GM18517 (cell line): ENCODE measurements around the gene SPPL2C.

Experiments used
- ATAC-seq: cut with Tn5 transposase; IDR thresholded peaks from one replicate; pipeline ENCODE4 v1.9.1; 2021; ENCODE audit warnings: mild to moderate bottlenecking, moderate library complexity; ENCODE audit not compliant: unreplicated experiment

The SPPL2C gene, protein sequence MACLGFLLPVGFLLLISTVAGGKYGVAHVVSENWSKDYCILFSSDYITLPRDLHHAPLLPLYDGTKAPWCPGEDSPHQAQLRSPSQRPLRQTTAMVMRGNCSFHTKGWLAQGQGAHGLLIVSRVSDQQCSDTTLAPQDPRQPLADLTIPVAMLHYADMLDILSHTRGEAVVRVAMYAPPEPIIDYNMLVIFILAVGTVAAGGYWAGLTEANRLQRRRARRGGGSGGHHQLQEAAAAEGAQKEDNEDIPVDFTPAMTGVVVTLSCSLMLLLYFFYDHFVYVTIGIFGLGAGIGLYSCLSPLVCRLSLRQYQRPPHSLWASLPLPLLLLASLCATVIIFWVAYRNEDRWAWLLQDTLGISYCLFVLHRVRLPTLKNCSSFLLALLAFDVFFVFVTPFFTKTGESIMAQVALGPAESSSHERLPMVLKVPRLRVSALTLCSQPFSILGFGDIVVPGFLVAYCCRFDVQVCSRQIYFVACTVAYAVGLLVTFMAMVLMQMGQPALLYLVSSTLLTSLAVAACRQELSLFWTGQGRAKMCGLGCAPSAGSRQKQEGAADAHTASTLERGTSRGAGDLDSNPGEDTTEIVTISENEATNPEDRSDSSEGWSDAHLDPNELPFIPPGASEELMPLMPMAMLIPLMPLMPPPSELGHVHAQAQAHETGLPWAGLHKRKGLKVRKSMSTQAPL

DNA sequence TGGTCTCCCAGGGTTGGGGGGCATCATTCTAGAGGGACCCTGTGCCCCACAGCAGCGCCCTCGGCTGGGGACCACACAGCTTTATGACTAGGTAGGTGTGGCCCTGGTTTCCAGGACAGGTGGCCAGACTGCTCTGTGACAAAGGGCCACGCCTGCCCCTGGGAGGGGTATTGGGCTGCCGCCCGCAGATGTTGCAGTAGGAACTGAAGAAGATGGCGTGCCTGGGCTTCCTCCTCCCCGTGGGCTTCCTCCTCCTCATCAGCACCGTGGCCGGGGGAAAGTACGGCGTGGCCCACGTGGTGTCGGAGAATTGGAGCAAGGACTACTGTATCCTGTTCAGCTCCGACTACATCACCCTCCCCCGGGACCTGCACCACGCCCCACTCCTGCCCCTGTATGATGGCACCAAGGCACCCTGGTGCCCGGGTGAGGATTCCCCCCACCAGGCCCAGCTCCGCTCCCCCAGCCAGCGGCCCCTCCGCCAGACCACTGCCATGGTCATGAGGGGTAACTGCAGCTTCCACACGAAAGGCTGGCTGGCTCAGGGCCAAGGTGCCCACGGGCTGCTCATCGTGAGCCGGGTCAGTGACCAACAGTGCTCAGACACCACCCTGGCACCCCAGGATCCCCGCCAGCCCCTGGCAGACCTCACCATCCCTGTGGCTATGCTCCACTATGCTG lies at the start of gene SPPL2C:
Gene SPPL2C (plus strand): TSS at position 187 of the 681 bp plus-strand sequence. CDS start 26 bp downstream, at position 213.
- no peak for ATAC-seq

- ATAC-seq, result no peak
Observed at GRCh38 chr17:45800816-45801215, 43.9 kb upstream of the SPPL2C start.

- ATAC-seq, result no peak
Observed at GRCh38 chr17:45801421-45801820, 43.3 kb upstream of the SPPL2C start.

DNA sequence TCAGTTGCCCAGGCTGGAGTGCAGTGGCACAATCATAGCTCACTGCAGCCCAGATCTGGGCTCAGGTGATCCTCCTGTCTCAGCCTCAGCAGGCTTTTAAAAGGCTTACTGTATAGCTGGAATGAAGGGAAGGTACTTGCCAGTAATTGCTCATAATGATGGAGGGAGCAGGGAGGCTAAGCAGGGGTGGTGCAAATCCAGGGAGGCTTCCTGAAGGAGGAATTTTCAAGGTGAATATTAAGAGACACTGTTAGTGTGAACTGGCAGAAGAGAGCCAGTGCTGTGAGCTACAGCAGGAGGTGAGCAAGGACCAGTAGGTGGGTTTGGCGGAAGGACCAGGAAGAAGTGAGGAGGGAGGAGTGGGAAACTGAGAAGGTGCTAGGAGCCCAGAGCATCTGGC lies 35.8 kb upstream of the SPPL2C start:
- ATAC-seq, result no peak

- no peak for ATAC-seq
Observed at GRCh38 chr17:45809499-45809898, 35.2 kb upstream of the SPPL2C start.

DNA sequence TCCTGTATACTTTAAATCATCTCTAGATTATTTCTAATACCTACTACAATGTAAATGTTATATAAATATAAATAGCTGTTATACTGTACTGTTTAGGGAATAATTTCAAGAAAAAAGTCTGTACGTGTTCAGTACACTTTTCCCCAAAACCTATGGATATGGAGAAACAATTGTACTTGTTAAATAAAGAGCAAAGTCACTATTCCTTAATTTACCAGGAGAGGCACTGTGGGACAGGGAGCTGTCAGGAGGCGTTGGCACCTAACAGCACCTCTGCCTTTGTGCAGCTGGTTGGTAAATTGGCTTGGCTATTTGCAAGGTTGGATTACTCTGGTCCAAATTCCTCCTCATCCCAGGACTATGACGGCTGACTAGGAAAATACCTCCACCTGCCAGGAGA lies 32.6 kb upstream of the SPPL2C start:
- no peak for ATAC-seq

DNA sequence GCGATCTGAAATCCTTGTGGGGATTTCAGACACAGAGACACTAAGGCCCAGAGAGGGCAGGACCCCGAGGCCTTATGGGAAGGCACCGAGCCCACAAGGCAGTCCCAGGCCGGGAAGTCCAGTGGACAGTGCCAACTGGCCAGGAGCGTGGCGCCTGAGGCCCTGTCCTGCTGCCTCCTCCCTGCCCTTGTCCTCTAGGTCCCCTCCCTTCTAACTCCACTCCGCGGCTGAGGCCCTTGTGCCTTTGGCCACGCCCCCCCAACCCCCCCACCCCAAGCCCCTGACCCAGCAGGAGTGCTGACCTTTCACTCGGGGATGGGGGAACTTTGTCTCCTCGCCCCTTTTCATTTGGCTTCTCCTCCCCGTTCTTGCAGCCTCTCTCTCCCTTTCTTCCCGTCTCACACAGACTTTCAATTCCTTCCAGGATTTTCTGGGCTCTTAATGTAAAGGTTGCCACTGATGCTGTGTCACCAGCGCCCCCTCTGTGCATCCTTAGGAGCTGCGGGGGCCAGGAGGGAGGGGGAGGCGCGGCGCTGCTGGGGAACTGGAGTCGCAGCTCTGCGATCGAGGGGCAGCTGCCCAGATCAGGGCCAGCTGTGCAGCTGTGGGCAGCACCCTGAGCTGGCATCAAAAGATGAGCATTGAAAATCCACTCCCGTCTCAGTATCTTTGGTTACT lies 31.5 kb upstream of the SPPL2C start:
- ATAC-seq, result no peak

GRCh38 chr17:45814622-45815606 lies 29.8 kb upstream of the SPPL2C start:
- no peak for ATAC-seq

- no peak for ATAC-seq
Observed at GRCh38 chr17:45815752-45816151, 28.9 kb upstream of the SPPL2C start.

GRCh38 chr17:45818041-45818440 lies 26.6 kb upstream of the SPPL2C start:
- no peak for ATAC-seq

GRCh38 chr17:45818699-45819098 lies 26.0 kb upstream of the SPPL2C start:
- no peak for ATAC-seq

DNA sequence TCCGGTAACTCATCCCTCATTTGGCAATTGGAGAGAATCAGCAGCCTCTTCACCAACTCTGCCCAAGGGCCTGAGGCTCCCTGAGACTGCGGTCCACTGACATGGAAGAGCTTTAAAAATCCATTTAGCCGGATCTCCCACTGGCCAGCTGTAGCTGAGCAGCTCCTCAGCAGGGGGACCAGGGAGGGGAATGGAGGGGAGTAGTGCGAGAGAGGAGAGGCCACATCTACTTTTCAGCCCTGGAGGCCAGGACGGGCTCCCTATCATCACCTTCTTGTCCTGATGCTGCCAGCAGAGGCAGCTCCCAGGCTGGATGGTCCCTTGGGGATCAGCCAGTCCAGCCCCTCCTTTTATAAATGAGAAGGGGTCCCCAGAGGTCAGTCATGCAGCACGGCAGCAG lies 25.0 kb upstream of the SPPL2C start:
- no peak for ATAC-seq

DNA sequence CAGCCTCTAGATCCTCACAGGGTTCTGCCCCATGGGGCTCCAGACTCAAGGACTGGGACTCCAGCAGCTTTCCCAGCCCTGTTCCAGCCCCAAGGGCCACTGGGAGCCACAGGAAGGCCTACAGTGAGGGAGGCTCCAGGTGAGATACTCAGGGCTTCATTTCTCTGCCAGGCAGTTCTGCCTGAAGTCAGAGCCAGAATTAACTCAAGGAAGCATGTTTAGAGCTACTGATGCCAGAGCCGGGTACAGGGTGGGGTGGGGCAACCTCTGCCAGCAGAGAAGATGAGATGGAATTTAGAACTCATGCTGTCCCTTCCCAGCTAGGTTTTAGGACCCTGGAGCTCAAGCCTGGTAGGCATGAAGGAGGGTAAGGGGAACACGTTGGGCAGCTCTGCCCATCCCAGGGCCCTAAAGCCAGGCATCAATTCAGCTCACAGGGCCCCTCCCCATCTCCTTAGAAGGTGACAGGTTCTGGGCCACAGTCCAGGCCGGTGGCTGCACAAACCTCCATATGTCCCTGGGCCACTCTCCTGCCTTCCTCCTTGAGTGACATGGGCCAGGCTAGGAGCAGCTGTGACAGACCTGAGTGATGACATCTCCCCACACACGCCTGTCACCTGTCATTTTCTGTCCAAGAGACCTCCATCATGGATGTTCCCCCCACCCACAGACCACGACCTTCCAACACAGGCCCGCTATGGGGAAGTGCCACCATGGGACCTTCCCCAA lies 24.5 kb upstream of the SPPL2C start:
- ATAC-seq, result no peak

DNA sequence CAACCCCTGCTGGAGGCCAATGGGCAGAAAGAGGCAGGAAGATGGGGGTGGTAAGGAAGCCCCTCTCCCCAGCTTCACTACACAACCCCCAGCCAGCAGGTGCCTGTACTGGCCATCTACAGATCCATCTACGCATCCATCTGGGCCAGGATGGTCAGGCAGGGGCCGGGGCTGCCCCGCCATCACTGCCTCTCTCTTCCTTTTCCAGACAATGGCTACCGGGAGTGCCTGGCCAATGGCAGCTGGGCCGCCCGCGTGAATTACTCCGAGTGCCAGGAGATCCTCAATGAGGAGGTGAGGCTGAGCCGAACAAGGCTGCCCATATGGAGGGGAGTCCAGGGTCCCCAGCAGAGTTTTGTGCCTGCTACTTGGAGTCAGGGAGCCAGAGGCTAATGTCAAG lies 23.5 kb upstream of the SPPL2C start:
- ATAC-seq, result no peak

DNA sequence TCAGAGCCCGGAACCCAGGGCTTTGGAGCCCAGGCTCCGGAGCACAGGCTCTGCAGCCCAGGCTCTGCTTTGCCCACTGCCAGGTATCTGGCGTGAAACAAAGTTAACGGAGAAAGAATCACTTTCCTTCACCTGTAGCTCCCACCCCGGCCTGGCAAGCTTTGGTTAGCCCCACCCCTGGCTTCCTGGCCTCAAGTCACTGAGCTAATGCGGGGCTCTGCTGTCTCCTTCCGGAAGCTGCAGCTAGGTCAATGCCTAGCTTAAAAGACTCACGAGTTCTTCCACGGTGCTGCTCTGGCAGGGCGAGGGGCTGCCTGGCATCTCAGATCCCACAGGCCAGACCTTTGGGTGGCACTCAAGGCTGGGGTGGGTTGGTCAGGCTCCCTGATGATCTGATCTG lies 21.1 kb upstream of the SPPL2C start:
- no peak for ATAC-seq

GRCh38 chr17:45824475-45824874 lies 20.2 kb upstream of the SPPL2C start:
- ATAC-seq, result no peak

DNA sequence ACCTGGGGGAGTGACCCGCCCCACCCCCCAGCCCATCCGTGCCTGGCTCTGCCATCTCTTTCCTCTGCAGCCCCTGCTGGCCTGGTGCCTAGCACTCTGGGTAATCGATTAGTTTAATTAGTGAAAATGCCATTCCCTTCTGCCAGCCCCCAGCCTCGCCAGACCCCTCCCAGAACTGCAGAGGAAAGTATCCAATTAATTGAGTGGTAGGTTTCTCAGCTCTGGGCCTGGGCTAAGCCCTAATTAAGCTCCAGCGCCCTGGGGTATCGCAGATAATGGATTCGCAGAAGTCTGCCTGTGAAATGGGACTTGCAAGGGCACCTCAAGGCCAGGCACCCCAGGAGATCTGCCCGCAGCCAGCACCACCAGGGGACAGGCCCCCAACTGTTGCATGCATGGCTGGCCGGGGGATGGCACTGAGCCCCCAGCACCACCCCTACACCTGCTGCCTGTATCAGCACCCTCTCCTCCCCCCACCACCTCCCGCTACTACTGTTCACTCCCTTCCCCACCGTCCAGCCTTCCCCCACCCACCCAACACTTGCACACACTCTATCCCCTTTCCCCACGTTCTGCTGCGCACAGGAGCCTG lies 19.7 kb upstream of the SPPL2C start:
- no peak for ATAC-seq

GRCh38 chr17:45825792-45826191 lies 18.9 kb upstream of the SPPL2C start:
- no peak for ATAC-seq
